Urothelium cell line (cell line): ENCODE results near the gene WDR49.
"Not testable (repeated sequence)": the region's sequence is repeated elsewhere in the genome, so short reads cannot be mapped to it uniquely, and the experiment has no call there.

Experiments used
- DNase-seq: peaks from one replicate; pipeline ENCODE4 v3.0.0; 2011; ENCODE audit warnings: low spot score, mixed read lengths
- FAIRE-seq: peaks from 2 replicates; lab custom pipeline; 2011; peaks lifted over from hg19 to GRCh38; lab: Jason Lieb, UNC

The WDR49 gene

GRCh38 chr3:167615030-167615429 lies 38.7 kb downstream of the WDR49 start:
- DNase-seq (no peak), FAIRE-seq (no peak)

- FAIRE-seq: not testable (repeated sequence)
Measured at GRCh38 chr3:167614196-167614595, 39.5 kb downstream of the WDR49 start.

GRCh38 chr3:167611718-167612117 lies 42.0 kb downstream of the WDR49 start:
- FAIRE-seq (no peak), DNase-seq (no peak)

More at GRCh38 chr3:167614196-167614595, 39.5 kb downstream of the WDR49 start:
- DNase-seq: not testable (repeated sequence)

GRCh38 chr3:167609156-167609555 lies 44.6 kb downstream of the WDR49 start:
- FAIRE-seq: no peak
- DNase-seq: no peak

- no peak for FAIRE-seq
- no peak for DNase-seq
Measured at GRCh38 chr3:167606836-167607235, 46.9 kb downstream of the WDR49 start.

- FAIRE-seq (no peak), DNase-seq (no peak)
Measured at GRCh38 chr3:167605871-167606270, 47.9 kb downstream of the WDR49 start.

- DNase-seq (no peak), FAIRE-seq (no peak)
Measured at GRCh38 chr3:167602041-167602440, 51.7 kb downstream of the WDR49 start.

GRCh38 chr3:167587651-167588050 lies 66.1 kb downstream of the WDR49 start:
- DNase-seq: no peak
- FAIRE-seq: no peak

GRCh38 chr3:167575000-167575600 lies 78.6 kb downstream of the WDR49 start:
- FAIRE-seq (no peak), DNase-seq (no peak)

- no peak for FAIRE-seq
- no peak for DNase-seq
Measured at GRCh38 chr3:167572991-167573390, 80.8 kb downstream of the WDR49 start.

GRCh38 chr3:167568634-167569033 lies 85.1 kb downstream of the WDR49 start:
- FAIRE-seq (no peak), DNase-seq (no peak)

- no peak for DNase-seq
- FAIRE-seq: no peak
Measured at GRCh38 chr3:167565489-167565888, 88.3 kb downstream of the WDR49 start.

- DNase-seq (no peak), FAIRE-seq (no peak)
Measured at GRCh38 chr3:167564612-167565011, 89.1 kb downstream of the WDR49 start.

- DNase-seq (no peak), FAIRE-seq (no peak)
Measured at GRCh38 chr3:167559924-167560323, 93.8 kb downstream of the WDR49 start.

GRCh38 chr3:167554898-167555297 lies 98.8 kb downstream of the WDR49 start:
- FAIRE-seq: no peak

GRCh38 chr3:167538081-167538480 lies 115.7 kb downstream of the WDR49 start:
- no peak for FAIRE-seq
- no peak for DNase-seq

More at GRCh38 chr3:167554898-167555297, 98.8 kb downstream of the WDR49 start:
- no peak for DNase-seq

- no peak for DNase-seq
- FAIRE-seq: no peak
Measured at GRCh38 chr3:167521006-167521355, 132.8 kb downstream of the WDR49 start.

GRCh38 chr3:167520266-167521005 lies 133.3 kb downstream of the WDR49 start:
- FAIRE-seq (no peak), DNase-seq (no peak)

GRCh38 chr3:167507954-167508353 lies 145.8 kb downstream of the WDR49 start:
- no peak for FAIRE-seq
- DNase-seq: no peak

GRCh38 chr3:167502401-167502800 lies 151.3 kb downstream of the WDR49 start:
- FAIRE-seq: no peak

GRCh38 chr3:167501941-167502340 lies 151.8 kb downstream of the WDR49 start:
- no peak for DNase-seq

More at GRCh38 chr3:167502401-167502800, 151.3 kb downstream of the WDR49 start:
- DNase-seq: no peak

GRCh38 chr3:167497903-167498302 lies 155.8 kb downstream of the WDR49 start:
- no peak for DNase-seq
- no peak for FAIRE-seq

More at GRCh38 chr3:167501941-167502340, 151.8 kb downstream of the WDR49 start:
- no peak for FAIRE-seq
